NCI-H345 treated with DMSO at 0.1 percent for 48 hours (cell line): Measurements from ENCODE around the gene ENTPD7.

Experiments
- DNase-seq: peaks from one replicate; lab custom pipeline; 2025; ENCODE audit not compliant: unreplicated experiment; lab: John Stamatoyannopoulos, UW

Gene ENTPD7

DNA sequence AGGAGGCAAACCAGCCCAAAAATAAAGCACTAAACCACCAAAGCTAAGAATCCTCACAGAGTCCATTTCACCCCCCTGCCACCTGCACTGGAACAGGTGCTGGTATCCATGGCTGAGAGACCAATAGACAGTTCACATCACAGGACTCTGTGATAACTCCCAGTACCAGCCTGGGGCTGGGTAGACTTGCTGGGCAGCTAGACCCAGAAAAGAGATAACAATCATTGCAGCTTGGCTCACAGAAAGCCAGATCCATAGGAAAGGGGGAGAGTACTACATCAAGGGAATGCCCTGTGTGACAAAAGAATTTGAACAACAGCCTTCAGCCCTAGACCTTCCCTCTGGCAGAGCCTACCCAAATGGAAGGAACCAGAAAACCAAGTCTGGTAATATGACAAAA, 25.5 kb upstream of the ENTPD7 start:
- DNase-seq: no peak

DNA sequence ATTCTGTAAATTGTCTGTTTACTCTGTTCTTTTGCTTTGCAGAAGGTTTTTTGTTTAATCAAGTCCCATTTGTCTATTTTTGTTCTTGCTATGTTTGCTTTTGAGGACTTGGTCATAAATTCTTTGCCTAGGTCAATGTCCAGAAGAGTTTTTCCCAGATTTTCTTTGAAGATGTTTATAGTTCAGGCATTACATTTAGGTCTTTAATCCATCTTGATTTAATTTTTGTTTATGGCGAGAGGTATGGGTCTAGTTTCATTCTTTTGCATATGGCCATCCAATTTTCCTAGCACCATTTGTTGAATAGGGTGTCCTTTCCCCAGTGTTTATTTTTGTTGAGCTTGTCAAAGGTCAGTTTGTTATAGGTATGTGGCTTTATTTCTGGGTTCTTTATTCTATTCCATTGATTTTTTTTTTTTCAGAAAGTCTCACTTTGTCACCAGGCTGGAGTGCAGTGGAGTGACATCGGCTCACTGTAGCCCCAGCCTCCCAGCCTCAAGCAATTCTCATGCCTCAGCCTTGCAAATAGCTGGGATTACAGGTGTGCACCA, 11.6 kb upstream of the ENTPD7 start:
- DNase-seq: no peak

DNA sequence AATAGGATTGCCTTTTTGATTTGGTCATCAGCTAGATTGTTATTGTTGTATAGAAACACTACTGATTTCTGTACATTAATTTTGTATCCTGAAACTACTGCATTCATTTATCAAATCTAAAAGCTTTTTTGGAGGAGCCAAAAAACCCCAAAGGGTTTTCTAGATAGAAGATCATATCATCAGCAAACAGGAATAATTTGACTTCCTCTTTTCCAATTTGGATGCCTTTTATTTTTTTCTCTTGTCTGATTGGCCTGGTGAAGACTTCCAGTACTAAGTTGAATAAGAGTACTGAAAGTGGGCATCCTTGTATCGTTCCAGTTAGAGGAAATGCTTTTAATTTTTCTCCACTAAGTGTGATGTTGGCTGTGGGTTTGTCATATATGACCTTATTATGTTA, 10.6 kb upstream of the ENTPD7 start:
- DNase-seq: no peak

DNA sequence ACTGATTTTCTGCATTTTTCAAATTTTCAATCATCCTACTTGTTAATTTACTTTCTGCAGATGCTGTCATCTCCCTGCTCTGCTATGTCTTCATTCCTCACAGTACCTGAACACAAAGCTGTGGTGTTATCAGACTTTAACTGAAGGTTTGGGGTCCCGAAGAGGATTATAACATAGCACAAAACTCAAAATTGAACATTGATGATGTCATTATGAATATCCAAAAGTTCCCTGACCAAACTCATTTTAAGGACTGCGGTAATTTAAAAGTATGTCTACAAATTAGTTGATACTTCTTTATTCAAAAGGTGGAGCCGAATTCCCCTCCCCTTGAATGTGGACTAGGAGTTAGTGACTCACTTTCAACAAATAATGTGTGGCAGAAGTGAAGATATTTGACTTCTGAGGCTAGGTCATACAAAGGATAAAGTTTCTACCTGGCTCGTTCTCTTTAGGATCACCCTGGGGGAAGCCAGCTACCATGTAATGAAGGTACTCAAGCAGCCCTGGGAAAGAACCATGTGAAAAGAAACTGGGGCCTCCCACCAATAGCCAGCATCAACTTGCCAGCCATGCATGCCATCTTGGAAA, 6.4 kb upstream of the ENTPD7 start:
- DNase-seq: no peak

DNA sequence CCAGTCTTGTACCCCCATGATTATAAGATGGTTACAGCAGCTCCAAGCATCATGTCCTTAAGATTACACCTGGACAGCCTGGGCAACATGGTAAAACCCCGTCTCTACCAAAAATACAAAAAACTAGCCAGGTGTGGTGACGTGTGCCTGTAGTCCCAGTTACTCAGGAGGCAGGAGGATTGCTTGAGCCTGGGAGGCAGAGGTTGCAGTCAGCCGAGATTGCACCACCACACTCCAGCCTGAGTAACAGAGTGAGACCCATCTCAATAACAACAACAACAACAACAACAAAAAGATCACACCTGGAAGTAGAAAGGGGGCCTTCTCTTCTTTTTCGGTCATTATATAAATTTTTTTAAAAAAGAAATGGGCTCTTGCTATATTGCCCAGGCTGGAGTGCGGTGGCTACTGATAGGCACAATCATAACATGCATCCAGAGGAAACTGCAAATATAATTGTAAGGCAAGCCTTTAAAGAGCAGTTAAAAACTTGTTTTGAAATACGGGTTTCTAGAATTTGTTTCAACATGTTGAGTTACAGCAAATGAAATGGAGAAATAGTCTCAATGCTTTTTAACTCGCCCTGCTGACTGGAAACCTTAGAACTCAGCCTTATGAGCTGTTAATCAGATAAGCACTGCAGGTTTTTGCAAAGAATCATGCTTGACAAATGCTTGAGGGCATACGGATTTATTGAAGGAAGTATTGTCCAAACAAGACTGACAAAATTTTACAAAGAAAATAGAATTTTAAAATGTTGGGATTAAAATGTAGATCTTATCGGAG, 4.7 kb upstream of the ENTPD7 start:
- no peak for DNase-seq

DNA sequence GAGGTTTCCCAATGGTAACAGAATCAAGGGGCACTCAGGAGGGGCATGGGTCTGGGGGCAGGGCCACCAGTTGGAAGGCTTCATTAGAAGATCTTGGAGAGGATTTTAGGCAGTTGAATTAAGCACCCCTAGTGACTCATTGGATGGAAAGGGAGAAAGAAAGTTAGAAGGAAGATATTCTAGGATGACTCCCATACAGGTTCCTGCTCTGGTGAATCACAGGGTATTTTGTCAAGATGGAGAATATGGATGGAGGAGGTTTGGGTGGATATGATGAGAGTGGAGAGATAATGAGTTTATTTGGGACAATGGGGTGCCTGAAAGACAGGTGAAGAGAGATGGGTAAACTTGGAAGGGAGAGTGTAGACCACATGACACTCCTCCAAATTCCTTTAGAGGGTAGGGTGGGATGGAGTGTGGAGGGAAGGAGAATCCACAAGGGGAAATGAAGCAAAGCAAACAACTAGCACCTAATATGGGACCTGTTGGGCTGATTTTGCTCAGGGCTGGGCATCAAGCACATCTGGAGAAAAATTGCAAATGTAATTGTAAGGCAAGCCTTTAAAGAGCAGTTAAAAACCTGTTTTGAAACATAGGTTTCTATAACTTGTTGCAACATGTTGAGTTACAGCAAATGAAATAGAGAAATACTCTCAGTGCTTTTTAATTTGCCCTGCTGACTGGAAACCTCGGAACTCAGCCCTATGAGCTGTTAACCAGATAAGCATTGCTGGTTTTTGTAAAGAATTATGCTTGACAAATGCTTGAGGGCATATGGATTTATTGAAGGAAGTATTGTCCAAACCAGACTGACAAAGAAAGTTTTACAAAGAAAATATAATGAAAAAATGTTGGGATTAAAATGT, 2.9 kb upstream of the ENTPD7 start:
- DNase-seq: no peak

DNA sequence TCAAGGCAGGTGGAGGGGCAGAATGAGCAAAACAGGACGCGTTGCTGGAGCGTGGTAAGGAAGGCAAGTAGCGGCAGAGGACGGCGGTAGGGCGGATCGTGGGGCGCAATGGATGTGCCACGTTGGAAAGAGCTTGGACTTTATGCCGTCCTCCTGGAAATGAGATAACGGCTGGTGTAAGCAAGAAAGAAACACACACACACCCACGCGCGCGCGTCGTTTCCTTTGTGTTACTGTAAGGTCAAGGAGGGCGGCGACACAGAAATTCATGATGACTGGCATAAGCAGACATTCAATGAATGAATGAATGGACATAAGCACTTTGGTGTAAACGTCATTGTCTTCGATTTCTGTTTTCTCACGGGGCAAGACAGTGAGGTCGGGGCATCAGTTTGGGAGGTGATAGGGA, 683 bp upstream of the ENTPD7 start:
- no peak for DNase-seq

DNA sequence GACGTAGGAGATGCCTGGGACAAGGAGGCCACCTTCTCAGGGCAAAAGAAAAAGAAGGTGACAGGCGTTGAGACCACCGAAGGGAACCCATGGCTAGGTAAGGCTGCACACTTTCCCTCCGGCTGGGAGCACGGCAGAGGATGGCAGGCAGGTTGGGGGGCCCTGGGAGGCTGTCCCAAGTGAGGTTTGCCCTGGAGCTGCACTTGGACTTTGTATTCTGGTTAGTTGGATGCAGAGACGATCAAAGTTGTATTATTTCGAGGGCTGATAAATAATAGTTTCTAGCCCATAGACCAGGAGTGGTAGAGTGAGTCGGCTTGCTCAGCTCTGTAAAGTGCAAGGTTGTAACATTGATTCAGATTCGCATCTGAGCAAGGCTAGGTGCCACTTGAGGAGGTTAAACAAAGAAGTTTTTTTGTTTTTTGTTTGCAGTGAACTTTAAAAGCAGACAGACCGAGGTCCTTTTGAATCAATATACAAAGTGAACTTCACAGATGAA, 608 bp downstream of the ENTPD7 start:
- no peak for DNase-seq

DNA sequence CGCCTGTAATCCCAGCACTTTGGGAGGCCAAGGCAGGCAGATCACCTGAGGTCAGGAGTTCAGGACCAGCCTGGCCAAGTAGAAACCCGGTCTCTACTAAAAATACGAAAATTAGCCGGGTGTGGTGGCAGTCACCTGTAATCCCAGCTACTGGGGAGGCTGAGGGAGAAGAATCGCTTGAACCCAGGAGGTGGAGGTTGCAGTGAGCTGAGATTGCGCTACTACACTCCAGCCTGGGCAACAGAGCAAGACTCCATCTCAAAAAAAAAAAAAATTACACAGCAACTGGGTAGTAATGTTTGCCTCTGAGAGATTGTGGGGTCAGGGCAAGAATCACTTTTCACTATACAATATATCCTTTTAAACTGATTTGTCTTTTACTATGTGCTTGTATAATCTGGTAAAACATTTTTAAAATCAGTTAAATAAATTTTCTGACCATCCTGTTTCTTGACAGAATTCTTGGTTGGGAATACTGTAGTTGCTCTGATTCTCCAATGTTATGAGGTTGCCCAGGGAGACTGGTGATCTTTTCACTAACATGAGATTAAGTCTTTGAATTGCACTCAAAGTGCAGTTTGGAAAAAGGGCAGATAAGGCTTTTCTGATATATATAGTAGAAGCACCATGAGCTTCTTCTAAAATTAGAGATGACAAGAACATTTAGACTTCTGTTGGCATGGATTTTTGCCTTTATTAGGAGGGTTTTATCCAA, 1.5 kb downstream of the ENTPD7 start:
- no peak for DNase-seq

DNA sequence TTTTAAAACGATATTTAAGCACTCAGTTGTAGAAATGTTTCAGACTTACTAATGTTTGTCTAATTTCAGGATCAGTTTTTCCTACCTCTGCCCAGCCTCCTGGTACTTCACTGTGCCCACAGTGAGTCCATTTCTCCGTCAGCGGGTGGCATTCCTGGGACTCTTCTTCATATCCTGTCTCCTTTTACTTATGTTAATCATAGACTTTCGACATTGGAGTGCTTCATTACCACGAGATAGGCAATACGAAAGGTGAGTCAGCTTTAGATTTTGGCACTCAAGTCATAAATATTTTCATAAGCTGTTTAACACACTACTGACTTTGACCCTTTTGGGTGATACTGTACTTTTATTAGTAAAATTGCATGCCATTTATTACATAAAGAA, 2.1 kb downstream of the ENTPD7 start:
- no peak for DNase-seq

DNA sequence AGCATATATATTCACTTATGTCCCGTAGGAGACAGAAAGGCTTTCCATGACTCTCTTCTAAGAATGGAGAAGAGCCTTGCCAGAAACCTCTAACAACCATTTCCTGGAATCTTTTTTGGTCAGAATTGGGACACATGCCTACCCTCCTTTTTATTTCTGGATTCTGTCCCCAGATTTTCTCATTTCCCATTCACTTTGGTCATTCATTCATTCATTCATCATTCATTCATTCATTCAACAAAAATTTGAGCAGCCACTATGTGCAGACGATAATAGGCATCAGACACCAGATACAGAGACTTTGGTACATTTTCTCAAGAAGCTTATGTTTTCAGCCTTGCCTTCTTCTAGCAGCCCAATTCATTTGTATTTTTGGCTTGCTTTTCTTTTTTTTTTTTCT, 6.0 kb downstream of the ENTPD7 start:
- no peak for DNase-seq

DNA sequence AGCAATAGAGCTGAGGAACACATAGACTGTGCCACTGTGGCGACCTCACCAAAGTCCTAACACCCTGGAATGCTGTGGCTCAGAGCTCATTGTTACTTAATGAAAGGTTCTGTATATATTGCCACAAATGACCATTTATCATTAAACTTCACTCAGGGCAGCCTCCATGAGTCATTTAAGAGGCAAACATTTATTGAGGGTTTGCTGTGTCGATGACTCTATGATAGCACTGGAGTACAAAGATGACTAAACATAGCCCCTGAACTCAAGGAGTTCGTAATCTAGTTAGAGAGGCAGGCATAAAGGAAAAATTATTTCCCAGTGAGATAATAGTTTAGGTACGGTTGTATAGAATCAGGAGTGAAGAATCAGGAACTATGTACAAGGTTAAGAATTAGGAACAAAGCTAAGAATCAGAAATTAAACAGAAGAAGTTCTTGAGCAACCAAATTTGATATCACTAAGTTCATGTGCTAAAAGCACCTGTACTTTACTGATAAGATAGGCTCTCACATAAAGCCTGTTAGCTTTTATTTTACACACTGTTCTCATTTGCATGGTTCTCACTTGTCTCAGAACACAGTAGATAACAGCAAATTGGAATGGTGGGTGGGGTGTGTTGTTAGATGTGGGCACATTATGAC, 7.9 kb downstream of the ENTPD7 start:
- DNase-seq: no peak

DNA sequence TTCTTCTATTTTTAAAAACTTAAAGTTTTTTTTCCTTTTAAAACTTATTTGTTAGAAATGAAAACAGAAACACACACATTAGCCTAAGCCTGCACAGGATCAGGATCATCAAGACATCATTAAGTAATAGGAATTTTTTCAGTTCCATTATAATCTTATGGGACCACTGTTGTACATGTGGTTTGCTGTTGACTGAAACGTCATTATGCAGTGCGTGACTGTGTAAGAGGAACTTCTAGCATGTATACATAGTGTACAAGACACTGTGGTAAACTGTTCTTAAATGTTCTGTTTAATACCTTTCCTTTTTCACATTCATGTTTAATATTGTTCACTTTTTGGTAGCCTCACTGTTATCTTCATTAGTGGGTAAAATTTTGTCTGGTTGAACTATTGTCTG, 12.1 kb downstream of the ENTPD7 start:
- no peak for DNase-seq

DNA sequence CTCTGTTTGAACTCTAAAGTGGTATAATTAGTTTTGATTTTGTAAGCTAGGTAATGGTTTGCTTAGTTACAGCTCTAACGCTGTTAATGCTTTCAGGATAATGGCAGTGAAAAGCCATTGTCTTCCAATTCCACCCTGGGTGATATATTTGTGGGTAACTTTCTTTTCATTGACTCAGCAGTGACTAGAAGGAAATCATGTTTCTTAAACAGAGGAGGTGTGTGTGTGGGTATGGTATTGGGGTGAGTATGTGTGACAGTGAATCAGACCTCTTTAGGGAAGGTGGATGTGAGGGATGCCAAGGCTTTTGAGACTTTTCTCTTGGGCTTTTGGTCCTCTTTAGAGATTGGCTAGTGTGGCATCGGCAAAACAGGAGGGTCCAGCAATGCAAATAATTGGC, 13.6 kb downstream of the ENTPD7 start:
- DNase-seq: no peak

DNA sequence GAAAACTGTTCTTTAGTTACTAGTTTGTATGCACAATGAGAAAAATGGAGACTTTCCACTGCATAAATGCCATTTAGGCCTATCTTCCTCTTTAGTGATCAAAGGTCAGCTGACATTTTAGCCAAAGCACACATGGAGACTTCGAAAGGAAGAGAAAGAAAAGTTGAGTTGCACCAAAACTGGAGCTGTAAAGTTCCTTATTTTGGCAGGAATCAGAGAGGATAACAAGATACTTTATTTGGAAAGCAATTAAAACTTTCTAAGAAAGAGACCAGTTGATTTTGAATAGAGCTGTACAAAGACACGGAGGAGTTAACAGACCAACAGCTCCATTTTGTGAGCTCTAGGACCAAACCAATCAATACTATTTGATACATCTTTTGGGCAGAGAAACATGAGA, 14.2 kb downstream of the ENTPD7 start:
- DNase-seq: no peak

DNA sequence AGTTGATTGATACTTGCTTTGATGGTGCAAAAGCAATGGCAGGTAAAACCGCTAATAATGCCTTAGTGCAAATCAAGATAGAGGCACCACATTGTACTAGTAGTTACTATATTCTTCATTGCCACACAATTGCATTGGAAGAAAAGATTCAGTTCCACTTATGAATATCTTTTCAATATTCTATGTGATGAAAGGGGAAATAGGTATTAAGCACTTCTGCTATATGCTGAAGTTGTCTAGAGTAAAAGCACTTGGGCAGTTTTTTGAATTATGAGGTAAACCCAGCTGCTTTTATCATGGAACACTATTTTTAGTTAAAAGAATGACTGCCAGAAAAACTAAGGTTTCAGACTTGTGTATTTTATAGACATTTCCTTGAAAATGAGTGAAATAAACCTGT, 15.5 kb downstream of the ENTPD7 start:
- no peak for DNase-seq

DNA sequence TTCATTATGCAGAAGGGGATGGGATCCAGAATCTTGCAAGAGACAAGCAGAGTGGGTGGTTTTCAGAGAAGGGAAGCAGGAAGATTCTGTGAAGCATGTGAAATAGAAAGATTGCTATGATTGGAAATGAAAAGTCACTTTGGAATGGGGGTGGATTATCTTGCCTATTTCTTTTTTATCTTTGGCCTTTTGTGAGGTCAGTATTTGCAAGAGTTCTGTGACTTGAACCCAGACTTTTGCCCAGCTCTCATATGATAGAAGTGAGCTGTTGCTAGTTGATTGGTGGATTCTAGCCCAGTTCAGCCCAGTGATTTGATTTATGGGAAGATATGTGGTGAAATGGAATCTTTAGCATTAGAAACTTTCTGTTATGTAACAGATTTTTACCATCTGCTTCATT, 17.1 kb downstream of the ENTPD7 start:
- DNase-seq: no peak

DNA sequence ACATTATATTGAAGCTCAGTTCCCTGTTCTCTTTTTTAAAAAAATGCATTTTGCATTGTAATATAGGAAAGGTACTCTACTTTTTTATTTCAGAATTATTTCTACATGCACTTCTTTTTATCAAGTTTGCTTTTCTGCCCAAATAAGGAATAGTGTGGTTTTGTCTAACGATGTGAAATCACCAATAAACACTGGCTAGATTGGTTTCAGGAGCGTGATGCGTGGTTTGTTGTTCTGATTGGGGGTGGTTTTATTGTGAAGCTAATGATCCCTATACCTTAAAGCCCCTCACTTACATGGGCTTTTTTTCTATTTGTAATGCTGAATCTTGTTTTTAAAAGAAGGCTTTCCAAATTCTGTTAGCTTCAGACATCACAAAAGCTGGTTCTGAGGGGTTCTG, 17.6 kb downstream of the ENTPD7 start:
- DNase-seq: no peak

DNA sequence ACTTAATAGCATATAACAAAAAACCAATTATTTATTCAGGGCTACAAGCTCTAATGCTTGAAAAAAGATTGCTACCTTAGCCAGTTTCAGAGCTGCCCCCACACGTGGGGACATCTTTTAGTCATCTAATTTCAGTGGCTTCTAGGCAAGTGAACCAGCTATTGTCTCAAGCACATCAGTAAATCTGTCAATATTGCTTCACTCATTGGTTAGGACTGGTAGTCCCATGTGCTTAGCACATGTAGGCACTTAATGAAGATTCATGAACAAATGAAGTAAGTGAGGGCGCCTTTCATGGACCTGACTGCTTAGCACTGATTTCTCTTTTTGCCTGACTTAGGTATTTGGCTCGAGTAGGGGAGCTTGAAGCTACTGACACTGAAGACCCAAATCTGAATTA, 19.6 kb downstream of the ENTPD7 start:
- DNase-seq: no peak

DNA sequence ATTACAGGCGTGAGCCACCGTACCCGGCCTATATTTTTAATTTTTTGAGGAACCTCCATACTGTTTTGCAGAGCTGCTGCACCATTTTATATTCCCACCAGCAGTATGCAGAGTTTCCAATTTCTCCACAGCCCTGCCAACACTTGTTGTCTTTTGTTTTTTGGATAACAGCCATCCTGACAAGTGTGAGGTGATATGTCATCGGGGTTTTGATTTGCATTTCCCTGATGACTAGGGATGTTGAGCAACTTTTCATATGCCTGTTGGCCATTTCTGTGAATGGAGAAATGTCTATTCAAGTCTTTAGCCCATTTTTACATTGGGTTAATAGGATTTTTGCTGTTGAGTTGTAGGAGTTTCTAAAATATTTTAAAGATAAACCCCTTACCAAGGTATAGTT, 22.2 kb downstream of the ENTPD7 start:
- no peak for DNase-seq

DNA sequence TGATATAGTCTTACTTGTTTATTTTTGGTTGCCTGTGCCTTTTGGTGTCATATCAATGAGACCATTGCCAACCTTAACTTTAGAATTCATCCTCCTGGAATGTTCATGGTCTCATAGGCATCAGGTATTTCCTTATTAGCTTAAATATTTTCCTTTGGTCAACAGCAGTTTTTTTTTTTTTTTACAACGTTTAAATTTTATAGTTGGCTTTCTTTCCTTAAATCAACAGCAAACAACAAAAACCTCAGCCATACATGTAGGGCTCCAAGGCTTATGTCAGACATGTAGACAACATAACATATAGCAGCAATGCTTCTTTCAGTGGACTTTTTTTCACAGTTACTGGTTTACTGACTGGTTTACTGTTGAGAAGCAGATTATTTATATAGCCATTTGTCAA, 22.7 kb downstream of the ENTPD7 start:
- no peak for DNase-seq
